ENCODE results near the gene KCNG4.
"Not testable (repeated sequence)": the region's sequence is repeated elsewhere in the genome, so short reads cannot be mapped to it uniquely, and the experiment has no call there.

The KCNG4 gene

GRCh38 chr16:84234321-84235241 lies 5.2 kb downstream of the KCNG4 start:
- DNase-seq: no peak

DNA sequence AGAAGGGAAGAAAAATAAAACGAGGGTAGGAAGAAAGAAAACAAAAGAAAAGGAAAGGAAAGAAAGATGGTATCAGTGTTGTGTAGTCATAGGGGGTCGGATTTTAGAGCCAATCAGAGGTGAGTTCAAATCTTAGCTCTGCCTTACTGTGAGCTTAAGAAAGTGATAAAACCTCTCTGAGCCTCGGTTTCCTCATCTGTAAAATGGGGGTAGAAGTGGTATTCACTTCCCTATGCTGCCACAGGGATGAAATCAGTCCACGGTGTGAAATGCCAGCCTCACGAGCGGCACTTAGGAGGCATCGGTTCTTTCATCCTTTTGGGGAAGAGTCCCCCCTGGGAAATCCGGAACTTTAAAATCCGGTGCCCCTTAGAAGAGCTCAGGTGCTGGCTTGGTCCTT lies 6.1 kb downstream of the KCNG4 start:
- no peak for DNase-seq

DNA sequence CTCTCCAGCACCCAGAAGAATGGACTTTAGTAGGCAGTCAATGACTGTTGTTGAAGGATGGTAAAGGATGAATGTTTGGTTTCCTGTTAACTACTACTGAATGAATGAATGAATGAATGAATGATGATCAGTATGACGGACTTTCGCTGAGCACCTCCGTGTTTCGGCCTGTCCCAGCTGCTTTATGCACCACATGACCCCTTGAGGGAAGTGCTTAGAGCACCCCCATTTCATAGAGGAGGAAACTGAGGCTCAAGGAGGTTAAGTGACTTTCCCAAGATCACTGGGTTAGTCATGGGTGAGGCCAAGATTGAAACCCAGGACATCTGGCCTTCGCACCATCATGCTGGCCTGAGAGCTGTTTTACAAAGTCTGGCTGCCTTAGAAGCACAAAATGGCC lies 6.8 kb downstream of the KCNG4 start:
- no peak for DNase-seq

DNA sequence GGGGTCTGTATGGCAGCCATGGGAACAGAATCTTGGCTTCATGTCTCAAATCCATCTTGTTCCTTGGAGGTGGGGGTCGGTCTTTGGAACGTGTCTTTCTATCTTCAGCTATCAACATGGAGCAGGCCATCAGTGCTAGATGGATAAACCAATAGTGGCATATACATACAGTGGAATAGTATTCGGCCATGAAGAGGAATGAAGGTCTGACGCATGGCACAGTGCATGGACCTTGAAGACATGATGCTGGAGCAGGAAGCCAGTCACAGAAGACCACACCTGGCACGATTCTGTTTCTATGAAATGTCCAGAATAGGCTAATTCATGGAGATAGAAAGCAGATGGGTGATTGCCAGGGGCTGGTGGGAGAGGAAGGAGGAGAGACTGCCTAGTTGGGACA lies 7.8 kb downstream of the KCNG4 start:
- no peak for DNase-seq

GRCh38 chr16:84229471-84229870 lies 10.3 kb downstream of the KCNG4 start:
- DNase-seq: no peak

DNA sequence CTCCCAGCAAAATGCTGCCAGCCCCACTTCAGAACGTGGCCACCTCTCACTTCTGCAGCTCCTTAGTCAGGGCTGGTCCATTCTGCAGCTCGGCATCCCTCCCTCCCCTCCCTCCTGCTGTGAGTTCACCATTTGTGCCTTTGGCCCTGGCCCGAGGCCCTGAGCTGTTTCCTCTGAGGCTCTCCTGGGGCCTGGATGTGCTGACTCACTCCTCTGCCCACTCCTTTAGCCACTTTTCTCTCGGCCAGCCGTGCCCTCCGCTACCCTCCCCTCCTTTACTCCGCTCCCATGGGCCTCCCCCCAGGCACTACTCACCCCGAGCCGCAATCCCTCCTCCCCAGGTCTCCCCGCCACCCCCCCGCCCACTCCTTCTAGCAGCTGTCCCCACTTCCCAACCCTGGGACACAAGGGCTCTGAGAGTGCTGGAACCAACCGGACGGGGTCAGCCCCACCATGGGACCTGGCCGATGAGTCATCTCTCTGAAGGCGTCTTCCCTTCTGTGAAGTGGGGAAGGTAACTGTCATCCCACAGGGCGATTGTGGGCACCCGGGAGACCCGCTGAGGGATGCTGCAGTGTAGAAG lies 11.5 kb downstream of the KCNG4 start:
- DNase-seq: no peak

GRCh38 chr16:84227548-84227947 lies 12.3 kb downstream of the KCNG4 start:
- no peak for DNase-seq

GRCh38 chr16:84226026-84226425 lies 13.8 kb downstream of the KCNG4 start:
- DNase-seq: no peak

GRCh38 chr16:84225571-84225970 lies 14.2 kb downstream of the KCNG4 start:
- DNase-seq: no peak

DNA sequence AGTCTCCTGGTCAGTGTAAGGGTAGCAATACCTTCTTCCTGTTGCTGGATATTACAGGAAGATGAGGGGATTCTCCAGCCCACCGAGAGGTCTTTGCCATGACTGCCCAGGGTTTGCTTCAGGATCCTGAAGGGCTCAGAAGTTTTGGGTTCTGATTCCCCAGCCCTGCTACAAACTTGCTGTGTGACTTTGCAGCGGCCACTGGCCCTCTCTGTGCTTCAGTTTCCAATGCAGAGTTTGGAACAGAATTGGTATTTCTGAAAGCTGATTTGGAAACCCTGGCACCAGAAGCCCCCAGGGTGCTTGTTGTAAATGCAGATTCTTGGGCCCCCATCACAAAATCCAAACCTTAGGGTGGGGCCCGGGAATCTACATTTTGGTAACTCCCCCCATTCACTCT lies 14.7 kb downstream of the KCNG4 start:
- DNase-seq: no peak

- no peak for DNase-seq
Measured at GRCh38 chr16:84224554-84224953, 15.3 kb downstream of the KCNG4 start.

- DNase-seq: no peak
Measured at GRCh38 chr16:84223456-84223855, 16.4 kb downstream of the KCNG4 start.

DNA sequence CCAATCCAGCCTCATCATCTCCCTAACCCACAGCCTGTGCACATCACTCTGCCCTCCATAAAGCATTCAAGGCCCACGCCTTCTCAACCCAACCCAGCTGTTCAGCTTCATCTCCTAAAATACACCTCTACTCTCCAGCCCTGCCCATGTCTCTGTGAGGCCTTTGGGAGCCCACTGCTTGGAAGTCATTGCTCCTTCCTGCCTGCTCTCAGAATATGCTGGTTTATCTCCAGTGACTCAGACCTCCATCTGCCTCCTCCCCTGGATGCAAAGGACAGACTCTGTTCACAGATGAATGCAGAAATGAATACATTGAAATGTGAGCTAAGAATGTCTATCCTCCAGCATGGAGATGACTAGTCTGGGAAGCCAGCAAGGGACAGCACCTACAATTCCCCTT lies 19.0 kb downstream of the KCNG4 start:
- no peak for DNase-seq

GRCh38 chr16:84218956-84219355 lies 20.9 kb downstream of the KCNG4 start:
- DNase-seq: no peak

- DNase-seq: no peak
Measured at GRCh38 chr16:84218176-84218823, 21.5 kb downstream of the KCNG4 start.

DNA sequence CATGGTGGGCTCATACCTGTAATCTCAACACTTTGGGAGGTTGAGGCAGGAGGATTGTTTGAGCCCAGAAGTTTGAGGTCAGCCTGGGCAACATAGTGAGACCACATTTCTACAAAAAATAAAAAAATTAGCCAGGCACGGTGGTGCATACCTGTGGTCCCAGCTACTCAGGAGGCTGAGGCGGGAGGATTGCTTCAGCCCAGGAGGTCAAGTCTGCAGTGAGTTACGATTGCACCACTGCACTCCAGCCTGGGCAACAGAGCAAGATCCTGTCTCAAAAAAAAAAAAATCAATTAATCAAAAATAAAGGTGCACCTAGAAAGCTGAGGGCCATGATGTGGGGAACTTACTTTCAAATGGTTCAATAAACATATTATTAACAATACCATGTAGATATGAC lies 23.7 kb downstream of the KCNG4 start:
- DNase-seq: not testable (repeated sequence)

DNA sequence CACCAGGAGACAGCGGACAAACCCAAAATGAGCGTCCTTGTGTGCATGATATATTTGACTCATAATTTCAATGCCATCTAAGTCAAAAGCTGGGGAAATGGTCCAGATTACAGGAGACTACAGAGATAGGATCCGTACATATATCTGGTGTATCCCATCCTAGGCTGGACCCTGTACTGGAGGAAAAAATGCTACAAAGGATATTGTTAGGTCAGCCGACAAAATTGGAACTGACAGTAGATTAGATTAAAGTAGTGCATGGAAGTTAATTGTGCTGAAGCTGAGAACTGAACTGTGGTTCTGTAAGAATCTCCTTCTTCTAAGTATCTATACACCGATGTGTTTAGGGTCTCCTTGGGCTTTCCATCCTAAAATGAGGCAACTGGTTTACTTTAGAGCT lies 24.3 kb downstream of the KCNG4 start:
- DNase-seq: no peak

GRCh38 chr16:84214451-84215066 lies 25.3 kb downstream of the KCNG4 start:
- no peak for DNase-seq

GRCh38 chr16:84212631-84213030 lies 27.2 kb downstream of the KCNG4 start:
- no peak for DNase-seq

DNA sequence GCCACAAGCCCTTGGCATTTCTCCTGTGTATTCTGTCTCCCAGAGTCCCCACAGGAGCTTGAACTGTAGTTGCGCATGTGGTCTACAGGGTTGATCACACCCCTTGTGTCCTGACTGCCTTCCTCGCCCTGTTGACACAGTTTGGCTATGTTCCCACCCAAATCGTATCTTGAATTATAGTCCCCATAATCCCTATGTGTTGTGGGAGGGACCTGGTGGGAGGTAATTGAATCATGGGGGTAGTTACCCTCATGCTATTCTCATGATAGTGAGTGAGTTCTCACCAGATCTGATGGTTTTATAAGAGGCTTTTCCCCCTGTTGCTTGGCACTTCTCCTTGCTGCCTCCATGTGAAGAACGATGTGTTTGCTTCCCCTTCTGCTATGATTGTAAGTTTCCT lies 27.7 kb downstream of the KCNG4 start:
- DNase-seq: no peak

- DNase-seq: no peak
Measured at GRCh38 chr16:84209989-84210388, 29.8 kb downstream of the KCNG4 start.

GRCh38 chr16:84207879-84208278 lies 31.9 kb downstream of the KCNG4 start:
- DNase-seq: no peak

DNA sequence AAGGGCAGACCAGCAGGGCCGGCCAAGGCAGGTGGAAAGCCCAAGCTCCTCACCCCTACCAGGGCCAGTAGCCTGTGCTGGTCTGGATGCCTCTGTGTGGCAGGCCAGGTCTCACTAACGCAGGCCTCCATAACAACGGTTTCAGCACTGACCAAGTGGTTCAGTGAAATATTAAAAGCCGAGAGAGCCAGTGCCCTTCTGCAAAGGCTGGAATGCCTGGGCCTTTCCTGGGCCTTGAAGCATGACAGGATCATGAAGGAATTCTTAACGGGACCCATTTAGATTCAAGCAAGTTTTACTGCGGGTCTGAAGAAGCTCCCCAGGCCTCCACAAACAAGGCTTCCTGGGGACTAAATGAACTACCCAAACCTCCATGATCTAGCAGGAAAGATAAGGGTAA lies 32.6 kb downstream of the KCNG4 start:
- DNase-seq: no peak

All from NCI-H187 treated with DMSO at 0.1 percent for 48 hours (cell line).